Psoas muscle (tissue), 8 donors: ENCODE results near the gene RRBP1. TPM values are rescaled to one million over a fixed set of nuclear protein-coding genes. Genes with fewer than 3 reads are reported as not detected.

Experiments
- ATAC-seq, 4 donors: fragments of 200-7000 bp; cut with Tn5 transposase; one replicate each; pipeline ENCODE4 v1.9.1; 2020; ENCODE audit warnings: moderate library complexity in 3 of 4, mild to moderate bottlenecking in 2 of 4
- DNase-seq, 2 donors: peaks; one replicate each; pipeline ENCODE4 v3.0.0-alpha.2; 2020
- H3K27ac ChIP-seq: fragments of 200-600 bp; one replicate; pipeline ENCODE4 v1.8.0; 2022
- H3K27me3 ChIP-seq, 3 donors: fragments of 200-600 bp in 1 of 3; one replicate each; pipeline versions ENCODE4 v1.6.1 to v1.8.0; 2013 to 2022; ENCODE audit warnings: low read length in 2 of 3, mild to moderate bottlenecking in 2 of 3, moderate library complexity in 1 of 3; ENCODE audit not compliant: insufficient read depth in 3 of 3
- H3K36me3 ChIP-seq, 2 donors: fragments of 200-600 bp in 1 of 2; one replicate each; pipeline versions ENCODE4 v1.6.1 to v1.8.0; 2013 to 2022; ENCODE audit warnings: low read depth in 1 of 2, mild to moderate bottlenecking in 1 of 2, moderate library complexity in 1 of 2; ENCODE audit not compliant: insufficient read depth in 1 of 2
- H3K4me1 ChIP-seq: fragments of 200-600 bp; one replicate; pipeline ENCODE4 v1.8.0; 2022
- H3K4me3 ChIP-seq: fragments of 200-600 bp; one replicate; pipeline ENCODE4 v1.8.0; 2022; ENCODE audit warnings: mild to moderate bottlenecking
- H3K9me3 ChIP-seq: fragments of 200-600 bp; one replicate; pipeline ENCODE4 v1.8.0; 2022
- WGBS, 3 donors: extraction: QIAGEN DNeasy Blood & Tissue Kit; methylation state at CpG; one replicate each; pipeline versions ENCODE4 v1.1.6 to v1.1.7; 2013; 5-methylcytosine and 5-hydroxymethylcytosine counted together
- intact Hi-C, 2 donors: fragments of 100-400 bp; cut with DNase I; formaldehyde crosslinking; loops; one replicate each; pipeline versions ENCODE4 v1.11.0 to v1.14.2; 2022
- polyA plus RNA-seq, 3 donors: library from polyadenylated mRNA; stranded (reverse); fragments of 200-250 nt; gene quantifications; one replicate each; pipeline ENCODE4 v1.2.3, GENCODE V29; 2013
- total RNA-seq, 4 donors: library from RNA; stranded (reverse); fragmentation: NEBNext Ultra II Directional in 2 of 4; extraction: Animal tissue kit (Norgen Biotek cat#: 25700) in 2 of 4; gene quantifications; one replicate each; pipeline versions ENCODE4 v1.2.1 to v1.2.4, GENCODE V29; 2021 to 2023
- TF ChIP-seq, protein P1 (sequence below): fragments of 200-600 bp; IDR thresholded peaks from one replicate; pipeline ENCODE4 v1.8.0; 2022; ENCODE audit warnings: antibody characterized with exemption
- donor health status: healthy with polysubstance abuse.
- donor health status: DM: no; HTN: no; CAD: no; lungs with moderate emphysema.
- donor health status: Bipolar disorder and iron deficiency.
- donor health status: healthy.
- donor health status: DM: yes; HTN: yes; CAD: no.
- donor health status: DM: no; HTN: no; CAD: no.
- donor health status: DM: no; HTN: no; CAD: no.
- donor health status: DM: yes; HTN: yes; CAD: no.

Gene RRBP1
- total and polyA plus RNA-seq, 7 donors, result 14.2 to 40.8 (median 21.8) TPM

DNA sequence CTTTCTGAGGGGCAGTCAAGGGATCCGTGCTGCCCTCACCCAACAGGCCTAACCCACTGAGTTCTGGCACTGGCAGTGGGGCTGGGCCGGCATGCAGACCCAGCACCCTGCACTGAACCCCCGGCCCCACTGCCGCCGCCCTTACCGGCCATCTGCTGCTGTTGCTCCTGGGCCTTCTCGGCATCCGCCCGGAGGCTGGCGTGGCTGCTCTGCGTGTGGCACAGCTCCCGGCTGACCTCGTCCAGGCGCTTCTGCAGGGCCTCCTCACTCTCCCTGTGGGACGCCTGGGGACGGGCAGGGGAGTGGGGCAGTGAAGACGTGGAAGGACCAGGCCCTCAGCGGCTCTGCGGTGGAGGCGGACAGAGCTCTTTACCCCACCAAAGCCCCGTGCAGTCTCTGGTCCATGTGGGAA is 52.4 kb downstream of the RRBP1 start:
- DNase-seq (peak in 1 of 2 donors; percentile 44), ATAC-seq (no peak)

GRCh38 chr20:17629025-17629424 is 53.0 kb downstream of the RRBP1 start:
- no peaks in the 10 kb centered on the region for H3K4me1 ChIP-seq
- 88 to 91% (median 90%) methylated on average over 8 of the region's 8 CpGs for WGBS, 3 donors

More for the DNA sequence above, 52.4 kb downstream of the RRBP1 start:
- 92 to 93% (median 92%) methylated on average over 21 of the region's 21 CpGs for WGBS, 3 donors
- Histone ChIP-seq H3K27ac (no peak overlapping the region), H3K4me3 (no peak overlapping the region), H3K36me3 (peaks cover 0 to 78% of the 10 kb centered on the region in 2 donors), H3K9me3 (no peaks in the 10 kb centered on the region), H3K4me1 (no peaks in the 10 kb centered on the region), H3K27me3 (no peaks in the 10 kb centered on the region)
- TF ChIP-seq, protein P1, sequence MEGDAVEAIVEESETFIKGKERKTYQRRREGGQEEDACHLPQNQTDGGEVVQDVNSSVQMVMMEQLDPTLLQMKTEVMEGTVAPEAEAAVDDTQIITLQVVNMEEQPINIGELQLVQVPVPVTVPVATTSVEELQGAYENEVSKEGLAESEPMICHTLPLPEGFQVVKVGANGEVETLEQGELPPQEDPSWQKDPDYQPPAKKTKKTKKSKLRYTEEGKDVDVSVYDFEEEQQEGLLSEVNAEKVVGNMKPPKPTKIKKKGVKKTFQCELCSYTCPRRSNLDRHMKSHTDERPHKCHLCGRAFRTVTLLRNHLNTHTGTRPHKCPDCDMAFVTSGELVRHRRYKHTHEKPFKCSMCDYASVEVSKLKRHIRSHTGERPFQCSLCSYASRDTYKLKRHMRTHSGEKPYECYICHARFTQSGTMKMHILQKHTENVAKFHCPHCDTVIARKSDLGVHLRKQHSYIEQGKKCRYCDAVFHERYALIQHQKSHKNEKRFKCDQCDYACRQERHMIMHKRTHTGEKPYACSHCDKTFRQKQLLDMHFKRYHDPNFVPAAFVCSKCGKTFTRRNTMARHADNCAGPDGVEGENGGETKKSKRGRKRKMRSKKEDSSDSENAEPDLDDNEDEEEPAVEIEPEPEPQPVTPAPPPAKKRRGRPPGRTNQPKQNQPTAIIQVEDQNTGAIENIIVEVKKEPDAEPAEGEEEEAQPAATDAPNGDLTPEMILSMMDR, result no peak
- intact Hi-C loops, result no loop called here

DNA sequence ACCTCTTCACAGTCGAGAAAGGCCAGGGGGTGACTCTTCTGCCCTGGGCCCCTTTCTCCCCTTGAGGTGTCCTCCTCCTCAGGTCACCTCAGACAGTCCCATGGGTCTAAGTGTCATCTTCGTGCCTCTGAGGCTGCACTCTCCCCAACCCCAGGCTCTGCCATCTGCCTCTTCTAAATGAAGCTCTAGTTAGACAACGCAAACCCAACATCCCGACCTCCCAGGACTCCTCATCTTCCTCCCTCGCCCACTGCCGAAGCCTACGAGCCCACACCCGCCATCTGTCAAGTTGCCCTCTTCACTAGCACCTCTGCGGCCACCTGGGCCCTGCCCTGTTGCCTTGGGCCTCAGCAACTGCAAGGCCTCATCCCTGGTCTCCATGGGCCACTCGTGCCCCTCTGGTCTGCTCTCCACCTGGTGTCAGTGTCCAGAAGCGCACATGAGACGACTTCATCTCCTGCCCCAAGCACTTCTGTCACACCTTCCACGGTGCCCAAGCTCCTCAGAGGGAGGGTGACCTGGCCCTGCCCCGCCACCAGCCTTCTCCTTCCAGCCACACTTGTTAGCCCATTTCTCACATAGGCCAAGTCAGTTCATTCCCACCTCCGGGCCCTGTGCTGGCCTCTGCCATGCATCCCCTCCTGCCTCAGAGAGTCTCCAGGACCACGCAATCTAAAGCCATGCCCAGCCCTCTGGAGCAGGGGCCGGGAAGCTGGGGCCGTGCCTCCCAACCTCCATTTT is 53.8 kb downstream of the RRBP1 start:
- TF ChIP-seq, protein P1, result no peak
- WGBS, 3 donors, result 91 to 94% (median 92%) methylated on average over 18 of the region's 18 CpGs
- Histone ChIP-seq H3K4me1 (no peaks in the 10 kb centered on the region), H3K4me3 (no peak overlapping the region), H3K27ac (no peak overlapping the region), H3K27me3 (no peaks in the 10 kb centered on the region), H3K9me3 (no peaks in the 10 kb centered on the region), H3K36me3 (peaks cover 0 to 80% of the 10 kb centered on the region in 2 donors)
- DNase-seq, result peak; percentile 18 to 35
- intact Hi-C loops, result no loop called here
- ATAC-seq, result no peak

More at GRCh38 chr20:17629025-17629424, 53.0 kb downstream of the RRBP1 start:
- ATAC-seq (no peak), DNase-seq (peak in 1 of 2 donors; percentile 7)
- intact Hi-C loops, result no loop called here
- H3K4me3 ChIP-seq, result no peak overlapping the region
- peaks cover 0 to 81% of the 10 kb centered on the region in 2 donors for H3K36me3 ChIP-seq
- TF ChIP-seq, protein P1, result no peak
- H3K27ac ChIP-seq, result no peak overlapping the region
- H3K27me3 ChIP-seq, result no peaks in the 10 kb centered on the region
- H3K9me3 ChIP-seq, result no peaks in the 10 kb centered on the region

- TF ChIP-seq, protein P1, result no peak
- ATAC-seq, result no peak
- intact Hi-C loops, result no loop called here
- H3K4me1 ChIP-seq, result no peaks in the 10 kb centered on the region
- peaks cover 0 to 80% of the 10 kb centered on the region in 2 donors for H3K36me3 ChIP-seq
- DNase-seq, result peak; percentile 18 to 52
- no peak overlapping the region for H3K4me3 ChIP-seq
- H3K27ac ChIP-seq, result no peak overlapping the region
- H3K27me3 ChIP-seq, result no peaks in the 10 kb centered on the region
- no peaks in the 10 kb centered on the region for H3K9me3 ChIP-seq
- WGBS, 3 donors, result 77 to 83% (median 79%) methylated on average over 24 to 27 of the region's 27 CpGs
Observed at GRCh38 chr20:17627101-17627955, 54.7 kb downstream of the RRBP1 start.
